ENCODE measurements around the gene ULK3. TPM values are rescaled to one million over a fixed set of nuclear protein-coding genes. Genes with fewer than 3 reads are reported as not detected.
"Not testable (repeated sequence)": the region's sequence is repeated elsewhere in the genome, so short reads cannot be mapped to it uniquely, and the experiment has no call there.

The ULK3 gene, protein sequence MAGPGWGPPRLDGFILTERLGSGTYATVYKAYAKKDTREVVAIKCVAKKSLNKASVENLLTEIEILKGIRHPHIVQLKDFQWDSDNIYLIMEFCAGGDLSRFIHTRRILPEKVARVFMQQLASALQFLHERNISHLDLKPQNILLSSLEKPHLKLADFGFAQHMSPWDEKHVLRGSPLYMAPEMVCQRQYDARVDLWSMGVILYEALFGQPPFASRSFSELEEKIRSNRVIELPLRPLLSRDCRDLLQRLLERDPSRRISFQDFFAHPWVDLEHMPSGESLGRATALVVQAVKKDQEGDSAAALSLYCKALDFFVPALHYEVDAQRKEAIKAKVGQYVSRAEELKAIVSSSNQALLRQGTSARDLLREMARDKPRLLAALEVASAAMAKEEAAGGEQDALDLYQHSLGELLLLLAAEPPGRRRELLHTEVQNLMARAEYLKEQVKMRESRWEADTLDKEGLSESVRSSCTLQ
- 23.7 TPM for polyA plus RNA-seq (2013, experiment 1 of 2)
- 17.1 TPM for polyA plus RNA-seq (2013, experiment 2 of 2)

DNA sequence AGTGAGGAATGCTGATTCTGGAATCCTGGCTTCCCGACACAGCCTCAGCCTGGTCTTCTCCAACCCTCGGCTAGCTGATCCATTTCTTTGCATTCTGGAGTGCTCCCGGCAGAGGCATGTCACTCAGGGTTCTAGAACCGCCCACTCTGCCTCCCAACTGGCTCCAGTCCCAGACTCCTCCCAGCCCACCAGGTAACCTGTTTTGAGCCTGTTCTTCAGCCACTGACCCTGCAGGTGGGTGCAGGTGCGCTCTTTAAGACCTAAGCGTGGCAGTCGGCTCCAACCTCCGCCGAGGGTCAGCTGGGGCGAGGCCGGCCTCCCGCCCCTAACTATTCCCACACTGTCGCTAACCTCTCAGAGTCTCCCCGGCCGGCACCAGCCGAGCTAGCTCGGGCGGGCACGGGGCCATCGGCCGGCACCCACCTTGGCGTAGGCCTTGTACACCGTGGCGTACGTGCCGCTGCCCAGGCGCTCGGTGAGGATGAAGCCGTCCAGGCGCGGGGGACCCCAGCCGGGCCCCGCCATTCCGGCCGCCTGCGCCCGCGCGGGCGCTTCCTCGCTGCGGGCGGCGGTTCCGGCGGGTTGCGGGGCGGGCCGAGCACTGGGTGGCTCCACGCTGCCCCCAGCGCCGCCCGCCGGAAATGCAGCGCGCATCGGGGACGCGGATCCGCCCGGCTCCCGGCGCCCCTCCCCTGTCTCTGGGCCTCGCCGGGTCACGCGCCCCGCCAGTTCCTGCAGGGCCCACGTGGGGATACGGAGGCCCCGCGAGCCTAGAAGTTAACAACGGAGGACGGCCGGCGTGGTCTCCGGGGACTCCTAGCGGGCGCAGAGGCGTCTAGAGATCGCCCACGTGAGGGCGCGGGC lies at the start of gene ULK3:
TSS of gene ULK3 (minus strand) at position 576 of the 864 bp plus-strand sequence. CDS start at position 525, 51 bp downstream.
- Histone ChIP-seq H3K27ac (ENCODE audit: low read depth, low read length, severe bottlenecking) (peak within 1 kb of the TSS; percentile 85), H3K4me3 (ENCODE audit: extremely low read depth, insufficient read depth, low read length, poor library complexity, severe bottlenecking) (peak within 1 kb of the TSS; percentile 81), H3K36me3 (ENCODE audit: control insufficient read depth, insufficient read depth, low read length) (peaks cover 36% of the 10 kb centered on the region), H3K9me3 (ENCODE audit: control insufficient read depth, low read length) (no peaks in the 10 kb centered on the region), H3K4me1 (ENCODE audit: control insufficient read depth, insufficient read depth, low read length, poor library complexity, severe bottlenecking) (peaks cover 9% of the 10 kb centered on the region)
- WGBS, 2 experiments (ENCODE audit: insufficient coverage in 2 of 2): 1% methylated on average over 71 to 74 of the region's 84 CpGs

DNA sequence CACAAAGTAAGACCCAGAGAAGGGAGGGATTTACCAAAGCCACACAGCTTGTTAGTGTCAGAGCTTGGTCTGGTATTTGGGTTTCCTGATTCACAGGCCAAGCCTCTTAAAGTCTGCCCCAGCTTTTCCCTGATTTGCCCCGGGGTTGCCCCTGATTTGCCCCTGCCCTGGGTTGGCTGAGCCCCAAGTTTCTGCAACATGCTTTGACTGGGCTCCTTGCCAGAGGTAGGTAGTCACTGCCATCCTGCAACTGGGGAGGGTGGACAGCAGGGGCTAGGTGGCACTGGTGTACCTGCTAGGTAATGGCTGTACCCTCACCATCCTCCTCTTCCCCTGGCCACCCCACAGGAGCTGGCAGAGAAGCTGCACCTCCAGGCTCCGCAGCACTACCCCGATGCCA lies 49.4 kb upstream of the ULK3 start:
- peaks cover 13% of the 10 kb centered on the region for H3K4me1 ChIP-seq (ENCODE audit: control insufficient read depth, insufficient read depth, low read length, poor library complexity, severe bottlenecking)
- H3K9me3 ChIP-seq (ENCODE audit: control insufficient read depth, low read length): no peaks in the 10 kb centered on the region
- H3K4me3 ChIP-seq (ENCODE audit: extremely low read depth, insufficient read depth, low read length, poor library complexity, severe bottlenecking): no peak overlapping the region
- H3K27ac ChIP-seq (ENCODE audit: low read depth, low read length, severe bottlenecking): no peak overlapping the region
- 94 to 100% methylated on average over 1 to 3 of the region's 3 CpGs for WGBS, 2 experiments (ENCODE audit: insufficient coverage in 2 of 2)
- peaks cover 41% of the 10 kb centered on the region for H3K36me3 ChIP-seq (ENCODE audit: control insufficient read depth, insufficient read depth, low read length)

DNA sequence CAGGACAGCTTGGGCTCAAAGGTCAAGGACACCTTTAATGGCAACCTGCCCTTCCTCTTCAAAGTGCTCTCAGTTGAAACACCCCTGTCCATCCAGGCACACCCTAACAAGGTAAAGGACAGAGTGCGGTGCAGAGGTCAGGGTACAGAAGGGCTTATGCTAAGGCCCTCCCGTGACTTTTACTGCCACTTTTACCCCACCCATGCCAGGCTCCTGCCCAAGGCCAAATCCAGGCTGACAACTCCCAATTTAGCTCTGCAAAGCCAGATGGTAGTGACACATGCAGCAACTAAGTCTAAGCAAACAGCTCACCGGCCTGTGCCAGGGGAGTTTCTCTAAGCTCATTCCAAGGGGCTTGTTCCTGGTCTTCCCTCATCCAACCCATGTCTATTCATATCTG lies 48.5 kb upstream of the ULK3 start:
- H3K4me1 ChIP-seq (ENCODE audit: control insufficient read depth, insufficient read depth, low read length, poor library complexity, severe bottlenecking): peaks cover 13% of the 10 kb centered on the region
- peaks cover 38% of the 10 kb centered on the region for H3K36me3 ChIP-seq (ENCODE audit: control insufficient read depth, insufficient read depth, low read length)
- no peak overlapping the region for H3K27ac ChIP-seq (ENCODE audit: low read depth, low read length, severe bottlenecking)
- H3K9me3 ChIP-seq (ENCODE audit: control insufficient read depth, low read length): no peaks in the 10 kb centered on the region
- 92 to 97% methylated on average over 3 of the region's 3 CpGs for WGBS, 2 experiments (ENCODE audit: insufficient coverage in 2 of 2)
- H3K4me3 ChIP-seq (ENCODE audit: extremely low read depth, insufficient read depth, low read length, poor library complexity, severe bottlenecking): no peak overlapping the region

DNA sequence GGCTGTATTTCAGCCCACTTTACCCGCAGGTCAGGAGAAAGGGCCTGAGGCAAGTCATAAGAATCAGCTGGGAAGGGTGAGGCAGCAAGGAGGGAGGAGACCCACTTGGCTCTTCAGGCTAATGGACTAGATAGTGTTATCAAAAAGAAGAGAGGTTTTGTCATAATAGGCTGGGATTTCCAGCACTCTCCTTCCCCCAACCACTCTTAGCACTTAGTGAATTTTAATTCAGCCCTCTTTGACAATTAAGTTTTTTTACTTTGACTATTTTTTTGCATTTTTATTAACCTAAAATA lies 47.7 kb upstream of the ULK3 start:
- peak overlapping the region; percentile 96 for H3K4me3 ChIP-seq (ENCODE audit: extremely low read depth, insufficient read depth, low read length, poor library complexity, severe bottlenecking)
- H3K36me3 ChIP-seq (ENCODE audit: control insufficient read depth, insufficient read depth, low read length): peaks cover 31% of the 10 kb centered on the region
- 0 to 13% methylated on average over 1 of the region's 1 CpG for WGBS, 2 experiments (ENCODE audit: insufficient coverage in 2 of 2)
- H3K4me1 ChIP-seq (ENCODE audit: control insufficient read depth, insufficient read depth, low read length, poor library complexity, severe bottlenecking): peaks cover 13% of the 10 kb centered on the region
- H3K9me3 ChIP-seq (ENCODE audit: control insufficient read depth, low read length): no peaks in the 10 kb centered on the region
- H3K27ac ChIP-seq (ENCODE audit: low read depth, low read length, severe bottlenecking): no peak overlapping the region

DNA sequence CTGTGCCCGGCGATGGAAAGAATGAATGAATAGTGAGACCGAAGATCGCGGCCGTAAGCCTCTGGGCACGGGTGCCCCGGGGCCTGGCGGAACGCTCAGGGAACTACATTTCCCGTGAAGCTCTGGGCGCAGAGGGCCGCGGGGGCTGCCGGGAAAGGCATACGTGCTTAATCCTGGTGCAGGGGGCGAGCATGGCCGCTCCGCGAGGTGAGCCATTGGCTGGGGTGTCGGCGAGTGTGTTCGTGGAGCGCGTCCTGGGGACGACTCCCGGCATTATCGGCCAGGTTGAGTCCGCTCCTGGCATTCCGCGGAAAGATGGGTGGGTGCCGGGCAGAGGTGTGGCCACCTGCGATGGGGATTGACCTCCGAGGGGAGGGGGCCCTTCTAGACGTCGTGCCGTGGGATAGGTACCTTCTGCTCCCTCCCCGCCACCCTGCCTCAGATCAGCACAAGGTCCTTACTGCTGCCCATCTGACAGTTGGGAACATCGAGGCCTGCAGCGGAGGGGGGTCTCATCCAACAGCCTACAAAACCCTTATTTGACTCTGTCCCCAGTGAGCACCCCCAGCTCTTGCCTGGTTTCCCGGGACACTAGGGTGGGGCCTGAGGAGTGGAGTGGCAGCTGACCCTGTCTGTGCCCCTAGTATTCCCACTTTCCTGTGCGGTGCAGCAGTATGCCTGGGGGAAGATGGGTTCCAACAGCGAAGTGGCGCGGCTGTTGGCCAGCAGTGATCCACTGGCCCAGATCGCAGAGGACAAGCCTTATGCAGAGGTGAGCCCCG lies 47.1 kb upstream of the ULK3 start, which contains the start of gene MPI:
TSS of gene MPI (plus strand) at position 160 of the 782 bp plus-strand sequence. CDS start at position 192, 32 bp downstream.
- Histone ChIP-seq H3K27ac (ENCODE audit: low read depth, low read length, severe bottlenecking) (peak within 1 kb of the TSS; percentile 57), H3K4me3 (ENCODE audit: extremely low read depth, insufficient read depth, low read length, poor library complexity, severe bottlenecking) (peak within 1 kb of the TSS; percentile 96), H3K36me3 (ENCODE audit: control insufficient read depth, insufficient read depth, low read length) (peaks cover 28% of the 10 kb centered on the region), H3K9me3 (ENCODE audit: control insufficient read depth, low read length) (no peaks in the 10 kb centered on the region), H3K4me1 (ENCODE audit: control insufficient read depth, insufficient read depth, low read length, poor library complexity, severe bottlenecking) (peaks cover 14% of the 10 kb centered on the region)
- WGBS, 2 experiments (ENCODE audit: insufficient coverage in 2 of 2): 1 to 2% methylated on average over 36 to 43 of the region's 47 CpGs

DNA sequence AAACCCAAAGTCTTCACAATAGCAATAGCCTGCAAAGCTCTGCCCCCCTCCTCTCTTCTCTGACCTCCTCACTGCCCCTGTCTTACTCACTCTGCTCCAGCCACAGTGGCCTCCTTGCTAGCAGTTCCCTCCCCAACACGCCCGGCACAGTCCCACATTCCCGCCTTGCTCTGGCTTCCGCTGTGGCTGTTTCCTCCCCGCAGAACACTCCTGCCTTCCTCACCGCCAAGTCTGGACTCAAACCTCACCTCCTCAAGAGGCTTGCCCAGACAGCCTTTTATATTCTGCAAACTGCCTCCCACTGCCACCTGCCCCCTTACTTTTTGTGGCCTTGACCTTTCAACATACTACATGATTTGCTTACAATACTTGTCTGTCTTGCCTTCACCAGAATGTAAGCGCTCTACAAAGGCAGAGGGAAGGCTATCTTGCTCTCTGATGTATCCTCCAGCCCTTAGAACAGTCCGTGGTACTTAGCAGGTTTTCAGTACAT lies 46.5 kb upstream of the ULK3 start:
- Histone ChIP-seq H3K27ac (ENCODE audit: low read depth, low read length, severe bottlenecking) (peak overlapping the region; percentile 57), H3K4me1 (ENCODE audit: control insufficient read depth, insufficient read depth, low read length, poor library complexity, severe bottlenecking) (peaks cover 17% of the 10 kb centered on the region)
- WGBS, 2 experiments (ENCODE audit: insufficient coverage in 2 of 2): 40 to 44% methylated on average over 3 to 6 of the region's 8 CpGs

GRCh38 chr15:74888716-74889115 lies 45.8 kb upstream of the ULK3 start:
- Histone ChIP-seq H3K4me3 (ENCODE audit: extremely low read depth, insufficient read depth, low read length, poor library complexity, severe bottlenecking) (no peak overlapping the region), H3K9me3 (ENCODE audit: control insufficient read depth, low read length) (no peaks in the 10 kb centered on the region), H3K36me3 (ENCODE audit: control insufficient read depth, insufficient read depth, low read length) (peaks cover 27% of the 10 kb centered on the region), H3K27ac (ENCODE audit: low read depth, low read length, severe bottlenecking) (no peak overlapping the region), H3K4me1 (ENCODE audit: control insufficient read depth, insufficient read depth, low read length, poor library complexity, severe bottlenecking) (peaks cover 17% of the 10 kb centered on the region)
- 100% methylated on average over 4 of the region's 4 CpGs for WGBS, 2 experiments (ENCODE audit: insufficient coverage in 2 of 2)

More for the DNA sequence above, 46.5 kb upstream of the ULK3 start:
- Histone ChIP-seq H3K4me3 (ENCODE audit: extremely low read depth, insufficient read depth, low read length, poor library complexity, severe bottlenecking) (peak overlapping the region; percentile 96), H3K36me3 (ENCODE audit: control insufficient read depth, insufficient read depth, low read length) (peaks cover 28% of the 10 kb centered on the region), H3K9me3 (ENCODE audit: control insufficient read depth, low read length) (no peaks in the 10 kb centered on the region)

GRCh38 chr15:74887537-74888193 lies 44.7 kb upstream of the ULK3 start:
- not testable (repeated sequence) for H3K9me3 ChIP-seq (ENCODE audit: control insufficient read depth, low read length); H3K27ac ChIP-seq (ENCODE audit: low read depth, low read length, severe bottlenecking); H3K4me3 ChIP-seq (ENCODE audit: extremely low read depth, insufficient read depth, low read length, poor library complexity, severe bottlenecking)
- no CpG with 5 or more reads among the region's 10 CpGs for WGBS, 2 experiments (ENCODE audit: insufficient coverage in 2 of 2)
- Histone ChIP-seq H3K4me1 (ENCODE audit: control insufficient read depth, insufficient read depth, low read length, poor library complexity, severe bottlenecking) (peaks cover 17% of the 10 kb centered on the region), H3K36me3 (ENCODE audit: control insufficient read depth, insufficient read depth, low read length) (peaks cover 16% of the 10 kb centered on the region)

DNA sequence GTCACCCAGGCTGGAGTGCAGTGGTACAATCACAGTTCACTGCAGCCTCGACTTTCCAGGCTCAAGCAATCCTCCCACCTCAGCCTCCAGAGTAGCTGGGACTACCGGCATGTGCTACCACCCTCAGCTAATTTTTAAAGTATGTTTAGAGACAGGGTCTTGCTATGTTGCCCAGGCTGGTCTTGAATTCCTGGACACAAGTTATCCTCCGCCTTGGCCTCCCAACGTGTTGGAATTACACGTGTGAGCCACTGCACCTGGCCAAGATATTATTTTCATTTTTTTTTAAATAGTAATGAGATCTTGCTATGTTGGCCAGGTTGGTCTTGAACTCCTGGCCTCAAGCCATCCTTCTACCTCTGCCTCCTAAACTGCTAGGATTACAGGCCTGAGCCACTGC lies 42.5 kb upstream of the ULK3 start:
- Histone ChIP-seq H3K4me3 (ENCODE audit: extremely low read depth, insufficient read depth, low read length, poor library complexity, severe bottlenecking) (no peak overlapping the region), H3K4me1 (ENCODE audit: control insufficient read depth, insufficient read depth, low read length, poor library complexity, severe bottlenecking) (peaks cover 17% of the 10 kb centered on the region), H3K9me3 (ENCODE audit: control insufficient read depth, low read length) (peaks cover 10% of the 10 kb centered on the region), H3K36me3 (ENCODE audit: control insufficient read depth, insufficient read depth, low read length) (no peaks in the 10 kb centered on the region), H3K27ac (ENCODE audit: low read depth, low read length, severe bottlenecking) (no peak overlapping the region)
- WGBS, 2 experiments (ENCODE audit: insufficient coverage in 2 of 2): 88 to 100% methylated on average over 1 to 3 of the region's 5 CpGs
